GM18909 (cell line): ENCODE data around the gene CPN2.

Source experiments
- ATAC-seq: cut with Tn5 transposase; IDR thresholded peaks from one replicate; pipeline ENCODE4 v1.9.1; 2021; ENCODE audit warnings: mild to moderate bottlenecking; ENCODE audit not compliant: unreplicated experiment, poor library complexity

Gene CPN2

GRCh38 chr3:194301730-194302129 is 49.4 kb downstream of the CPN2 start:
- no peak for ATAC-seq

GRCh38 chr3:194300936-194301335 is 50.2 kb downstream of the CPN2 start:
- no peak for ATAC-seq

GRCh38 chr3:194300382-194300758 is 50.8 kb downstream of the CPN2 start:
- ATAC-seq = no peak

GRCh38 chr3:194298331-194299227 is 52.5 kb downstream of the CPN2 start:
- ATAC-seq = no peak

GRCh38 chr3:194296454-194297263 is 54.5 kb downstream of the CPN2 start:
- no peak for ATAC-seq

- no peak for ATAC-seq
Observed at GRCh38 chr3:194294895-194295214, 56.3 kb downstream of the CPN2 start.

GRCh38 chr3:194294199-194294894 is 56.8 kb downstream of the CPN2 start:
- no peak for ATAC-seq

- no peak for ATAC-seq
Observed at GRCh38 chr3:194293546-194294198, 57.5 kb downstream of the CPN2 start.

GRCh38 chr3:194292331-194292730 is 58.8 kb downstream of the CPN2 start:
- no peak for ATAC-seq
